ENCODE results near the gene NPIPA3.
"Not testable (repeated sequence)": the region's sequence is repeated elsewhere in the genome, so short reads cannot be mapped to it uniquely, and the experiment has no call there.

The NPIPA3 gene

DNA sequence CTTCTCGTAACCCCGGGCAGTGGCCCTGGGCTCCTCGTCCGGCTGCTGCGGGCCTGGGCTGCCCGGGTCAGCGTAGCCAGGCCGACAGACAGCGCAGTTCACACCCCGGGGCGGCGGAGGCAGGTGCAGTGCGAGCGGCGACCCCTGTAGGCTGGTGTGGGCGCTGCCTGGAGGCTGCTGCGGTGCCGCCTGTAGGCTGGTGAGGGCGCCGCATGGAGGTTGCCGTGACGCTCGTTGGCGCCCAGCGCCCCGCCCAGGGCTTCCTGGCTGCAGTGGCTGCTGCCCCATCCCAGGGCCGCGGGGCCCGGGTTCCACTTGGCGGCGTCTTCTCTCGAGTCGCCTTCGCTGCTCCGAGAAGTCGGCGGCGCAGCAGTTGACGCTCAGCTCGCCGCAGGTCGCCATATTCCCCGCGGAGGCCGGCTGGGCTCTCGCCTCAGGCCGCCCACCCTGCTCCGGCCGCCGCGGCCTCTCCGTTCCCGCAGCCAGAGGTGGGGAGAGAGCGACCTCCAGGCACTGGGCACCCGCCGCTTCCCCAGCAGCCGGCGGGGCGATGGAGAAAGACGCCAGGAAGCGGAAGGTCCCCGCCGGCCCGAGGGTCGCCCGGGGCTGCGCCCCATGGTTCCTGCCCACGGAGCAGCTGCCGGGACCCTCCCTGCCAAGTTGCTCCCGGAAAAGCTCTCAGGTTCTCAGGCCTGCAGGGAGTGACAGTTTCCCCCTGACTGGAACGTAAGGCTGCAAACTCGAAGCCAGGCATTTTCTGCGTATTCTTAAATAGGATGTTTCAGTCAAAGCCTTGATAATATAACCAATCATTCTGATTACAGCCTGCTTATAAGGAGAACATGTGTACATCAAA lies at the start of gene NPIPA3:
Gene NPIPA3 (plus strand): TSS at position 256 of the 856 bp plus-strand sequence. CDS start 5,533 bp downstream, outside the sequence.
- DNase-seq (ENCODE audit: low spot score) = not testable (repeated sequence)

- no peak for DNase-seq (ENCODE audit: low spot score)
Measured at GRCh38 chr16:14658063-14658462, 45.1 kb upstream of the NPIPA3 start.

- no peak for DNase-seq (ENCODE audit: low spot score)
Measured at GRCh38 chr16:14667347-14668266, 35.6 kb upstream of the NPIPA3 start.

GRCh38 chr16:14668556-14669223 lies 34.5 kb upstream of the NPIPA3 start:
- no peak for DNase-seq (ENCODE audit: low spot score)

GRCh38 chr16:14669776-14670175 lies 33.4 kb upstream of the NPIPA3 start:
- no peak for DNase-seq (ENCODE audit: low spot score)

- no peak for DNase-seq (ENCODE audit: low spot score)
Measured at GRCh38 chr16:14672403-14672971, 30.7 kb upstream of the NPIPA3 start.

- no peak for DNase-seq (ENCODE audit: low spot score)
Measured at GRCh38 chr16:14676633-14677032, 26.6 kb upstream of the NPIPA3 start.

GRCh38 chr16:14677627-14678026 lies 25.6 kb upstream of the NPIPA3 start:
- DNase-seq (ENCODE audit: low spot score) = no peak

DNA sequence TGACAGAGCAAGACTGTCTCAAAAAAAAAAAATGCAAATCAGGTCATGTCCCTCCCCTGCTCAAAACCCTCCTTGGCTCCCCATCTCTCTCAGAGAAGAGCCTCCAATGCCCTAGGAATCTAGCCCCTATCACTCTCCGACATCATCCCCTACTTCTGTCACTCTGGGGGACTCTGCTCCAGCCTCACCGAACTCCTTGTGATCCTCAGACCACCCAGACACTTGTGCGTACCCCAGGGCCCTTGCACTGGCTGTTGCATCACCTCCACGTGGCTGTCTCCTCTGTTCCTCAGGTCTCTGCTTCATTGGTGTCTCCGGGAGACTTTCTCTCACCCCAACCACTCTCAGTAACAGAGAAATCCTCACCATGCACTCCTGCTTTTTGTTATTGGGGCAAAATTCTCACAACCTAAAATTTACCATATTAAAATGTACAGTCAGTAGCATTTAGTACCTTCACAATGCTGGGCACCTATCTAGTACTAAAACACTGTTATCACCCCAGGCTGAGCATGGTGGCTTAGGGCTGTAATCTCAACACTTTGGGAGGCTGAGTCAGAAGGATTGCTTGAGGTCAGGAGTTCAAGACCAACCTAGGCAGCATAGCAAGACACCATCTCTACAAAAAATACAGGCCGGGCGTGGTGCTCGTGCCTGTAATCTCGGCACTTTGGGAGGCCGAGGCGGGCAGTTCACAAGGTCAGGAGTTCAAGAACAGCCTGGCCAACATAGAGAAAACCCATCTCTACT lies 24.3 kb upstream of the NPIPA3 start:
- DNase-seq (ENCODE audit: low spot score) = no peak

- DNase-seq (ENCODE audit: low spot score) = not testable (repeated sequence)
Measured at GRCh38 chr16:14680396-14680795, 22.8 kb upstream of the NPIPA3 start.

DNA sequence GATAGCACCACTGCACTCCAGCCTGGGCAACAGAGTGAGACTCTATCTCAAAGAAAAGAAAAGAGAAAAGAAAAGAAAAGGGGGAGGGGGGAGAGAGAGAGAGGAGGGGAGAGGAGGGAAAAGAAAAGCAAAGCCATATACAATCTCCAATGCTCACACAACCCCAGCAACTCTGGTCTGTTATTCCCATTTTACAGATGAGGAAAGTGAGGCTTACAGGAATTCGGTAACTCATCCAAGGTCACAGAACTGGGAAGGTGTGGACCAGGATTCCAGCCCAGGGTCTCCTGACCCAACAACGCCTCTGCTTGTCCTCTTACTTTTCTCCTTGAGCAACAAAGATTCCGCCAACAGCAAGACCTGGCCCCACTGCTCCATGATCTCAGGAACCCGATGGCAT lies 22.1 kb upstream of the NPIPA3 start:
- DNase-seq (ENCODE audit: low spot score) = no peak

GRCh38 chr16:14682121-14682520 lies 21.1 kb upstream of the NPIPA3 start:
- DNase-seq (ENCODE audit: low spot score) = no peak

GRCh38 chr16:14685870-14686793 lies 17.1 kb upstream of the NPIPA3 start:
- not testable (repeated sequence) for DNase-seq (ENCODE audit: low spot score)

DNA sequence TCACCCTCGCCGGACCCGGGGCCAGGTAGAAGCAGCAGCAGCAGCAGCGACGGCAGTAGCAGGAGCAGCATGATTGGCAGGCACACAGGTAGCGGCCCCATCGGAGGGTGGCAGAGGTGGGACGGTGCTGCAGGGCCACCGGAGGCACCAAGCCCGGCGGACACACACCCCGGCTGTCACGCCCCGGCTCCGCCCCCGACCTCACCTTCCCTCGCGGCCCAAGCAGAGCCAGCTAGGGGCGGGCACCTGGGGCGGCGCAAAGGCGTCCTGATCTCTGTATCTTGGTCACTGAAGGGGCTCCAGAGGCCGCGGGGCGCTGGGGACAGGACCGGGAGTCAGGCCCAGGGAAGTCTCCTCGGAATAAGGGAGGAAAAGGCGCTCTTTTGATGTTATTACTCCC lies 9.1 kb upstream of the NPIPA3 start, which contains the start of gene PLA2G10:
Gene PLA2G10 (minus strand): TSS at position 180 of the 400 bp plus-strand sequence. CDS start 79 bp downstream, at position 101.
- DNase-seq (ENCODE audit: low spot score) = not testable (repeated sequence)

- DNase-seq (ENCODE audit: low spot score) = not testable (repeated sequence)
Measured at GRCh38 chr16:14701859-14702258, 1.4 kb upstream of the NPIPA3 start.

GRCh38 chr16:14702672-14703071 lies 539 bp upstream of the NPIPA3 start:
- not testable (repeated sequence) for DNase-seq (ENCODE audit: low spot score)

DNA sequence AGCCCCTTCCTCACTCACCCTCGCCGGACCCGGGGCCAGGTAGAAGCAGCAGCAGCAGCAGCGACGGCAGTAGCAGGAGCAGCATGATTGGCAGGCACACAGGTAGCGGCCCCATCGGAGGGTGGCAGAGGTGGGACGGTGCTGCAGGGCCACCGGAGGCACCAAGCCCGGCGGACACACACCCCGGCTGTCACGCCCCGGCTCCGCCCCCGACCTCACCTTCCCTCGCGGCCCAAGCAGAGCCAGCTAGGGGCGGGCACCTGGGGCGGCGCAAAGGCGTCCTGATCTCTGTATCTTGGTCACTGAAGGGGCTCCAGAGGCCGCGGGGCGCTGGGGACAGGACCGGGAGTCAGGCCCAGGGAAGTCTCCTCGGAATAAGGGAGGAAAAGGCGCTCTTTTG lies 30.0 kb downstream of the NPIPA3 start:
- not testable (repeated sequence) for DNase-seq (ENCODE audit: low spot score)

GRCh38 chr16:14740832-14741385 lies 37.7 kb downstream of the NPIPA3 start:
- not testable (repeated sequence) for DNase-seq (ENCODE audit: low spot score)

GRCh38 chr16:14741794-14742193 lies 38.6 kb downstream of the NPIPA3 start:
- not testable (repeated sequence) for DNase-seq (ENCODE audit: low spot score)
